Uterine smooth muscle cell (primary cell): ENCODE data around the gene CHAC2. TPM values are rescaled to one million over a fixed set of nuclear protein-coding genes. Genes with fewer than 3 reads are reported as not detected.

Experiments used
- total RNA-seq: library from RNA; depleted of rRNA; stranded (reverse); fragments of >200 nt; gene quantifications from 2 replicates; pipeline ENCODE4 v1.2.3, GENCODE V29; 2014

The CHAC2 gene
- total RNA-seq = 3.5 and 11.8 TPM in 2 replicates

DNA sequence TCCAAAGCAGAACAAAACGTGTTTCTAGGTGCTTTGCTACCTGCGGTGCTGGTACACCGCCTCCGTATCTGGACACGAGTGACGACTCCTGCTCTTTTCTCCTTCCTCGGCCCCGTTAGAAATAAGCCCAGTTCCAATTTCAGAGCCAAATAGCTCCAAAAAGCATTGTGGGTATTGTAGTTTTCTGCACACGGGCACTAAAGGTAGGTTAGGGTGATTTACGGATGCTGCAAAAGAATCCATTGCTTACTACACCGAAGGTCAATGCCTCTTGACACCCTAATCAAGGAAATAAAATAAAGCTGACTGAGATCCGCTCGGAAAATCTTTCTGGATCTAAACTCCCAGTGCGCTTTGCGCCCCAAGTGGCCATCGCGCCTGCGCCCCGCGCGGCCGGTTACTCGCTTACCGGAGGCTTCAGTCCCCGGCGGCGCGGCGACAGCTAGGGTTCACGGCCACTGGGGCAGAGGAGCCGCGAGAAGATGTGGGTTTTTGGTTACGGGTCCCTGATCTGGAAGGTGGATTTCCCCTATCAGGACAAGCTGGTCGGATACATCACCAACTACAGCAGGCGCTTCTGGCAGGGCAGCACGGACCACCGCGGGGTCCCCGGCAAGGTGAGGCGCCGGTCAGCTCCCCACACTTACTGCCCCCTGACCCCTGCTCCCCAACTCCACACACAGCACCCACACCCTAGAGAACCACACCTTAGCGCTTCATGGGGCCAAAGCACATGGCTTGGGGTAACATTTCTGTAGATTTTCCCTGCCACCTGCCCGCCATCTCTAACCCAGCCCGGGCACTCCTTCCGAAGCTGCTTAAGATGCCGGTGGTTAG, at the start of gene CHAC2:
Gene CHAC2, plus strand, starts transcription at position 400 of the 837 bp plus-strand sequence. Its CDS starts 83 bp downstream, at position 483.

DNA sequence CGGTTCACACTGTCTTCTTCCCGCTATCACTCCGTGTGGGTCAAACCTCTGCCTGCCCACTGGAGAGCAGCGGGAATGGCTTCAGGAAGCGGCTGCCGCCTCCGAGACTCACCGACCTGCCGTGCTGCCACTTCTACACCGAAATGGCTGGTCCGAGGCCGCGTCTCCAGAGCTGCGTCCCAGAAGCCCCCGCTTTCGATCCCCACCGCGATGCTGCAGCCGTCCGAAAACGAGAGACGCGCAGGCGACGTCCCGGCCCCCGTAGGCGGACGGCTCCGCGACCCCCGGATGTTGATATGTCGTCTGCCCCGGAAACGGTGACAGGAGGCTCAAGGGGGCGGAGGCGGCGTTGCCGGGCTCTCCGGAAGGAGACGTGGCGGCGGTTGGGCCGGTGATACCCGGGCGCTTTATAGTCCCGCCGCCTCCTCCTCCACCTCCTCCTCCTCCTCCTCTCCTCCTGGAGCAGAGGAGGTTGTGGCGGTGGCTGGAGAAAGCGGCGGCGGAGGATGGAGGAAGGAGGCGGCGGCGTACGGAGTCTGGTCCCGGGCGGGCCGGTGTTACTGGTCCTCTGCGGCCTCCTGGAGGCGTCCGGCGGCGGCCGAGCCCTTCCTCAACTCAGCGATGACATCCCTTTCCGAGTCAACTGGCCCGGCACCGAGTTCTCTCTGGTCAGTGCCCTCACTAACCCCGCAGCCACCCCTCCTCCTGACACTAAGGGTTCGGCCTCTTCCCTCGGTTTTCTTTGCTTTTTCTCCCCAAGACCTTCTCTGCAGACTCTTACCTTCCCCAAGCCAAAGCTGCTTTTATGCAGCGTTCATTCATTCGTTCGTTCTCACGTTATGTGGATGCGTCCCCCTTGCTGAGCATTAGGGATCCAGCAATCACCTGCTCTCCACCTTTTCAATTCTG, 19.4 kb downstream of the CHAC2 start, which contains the start of the genes ASB3 and ERLEC1:
Gene ASB3, minus strand, starts transcription at position 249 of the 909 bp plus-strand sequence. CDS start 21,381 bp downstream, outside the sequence.
Gene ERLEC1, plus strand, starts transcription at position 340 of the 909 bp plus-strand sequence. Its CDS starts 167 bp downstream, at position 507.

Other genes starting within 250 kb of the CHAC2 start
- gene ASB3, start 19.1 kb downstream of the CHAC2 start, total RNA-seq = 33.0 and 34.0 TPM in 2 replicates
- 123 and 137 TPM in 2 replicates for gene ERLEC1, start 19.2 kb downstream of the CHAC2 start, total RNA-seq
- 1.1 and 1.4 TPM in 2 replicates for gene GPR75, start 92.2 kb downstream of the CHAC2 start, total RNA-seq
- gene PSME4, start 203.2 kb downstream of the CHAC2 start, total RNA-seq = 35.2 and 53.3 TPM in 2 replicates